GM19240 (cell line): ENCODE measurements around the gene DTHD1.

Experiments used
- DNase-seq: peaks from one replicate; pipeline ENCODE4 v3.0.0; 2011; ENCODE audit warnings: low spot score; ENCODE audit not compliant: insufficient read length

The DTHD1 gene

DNA sequence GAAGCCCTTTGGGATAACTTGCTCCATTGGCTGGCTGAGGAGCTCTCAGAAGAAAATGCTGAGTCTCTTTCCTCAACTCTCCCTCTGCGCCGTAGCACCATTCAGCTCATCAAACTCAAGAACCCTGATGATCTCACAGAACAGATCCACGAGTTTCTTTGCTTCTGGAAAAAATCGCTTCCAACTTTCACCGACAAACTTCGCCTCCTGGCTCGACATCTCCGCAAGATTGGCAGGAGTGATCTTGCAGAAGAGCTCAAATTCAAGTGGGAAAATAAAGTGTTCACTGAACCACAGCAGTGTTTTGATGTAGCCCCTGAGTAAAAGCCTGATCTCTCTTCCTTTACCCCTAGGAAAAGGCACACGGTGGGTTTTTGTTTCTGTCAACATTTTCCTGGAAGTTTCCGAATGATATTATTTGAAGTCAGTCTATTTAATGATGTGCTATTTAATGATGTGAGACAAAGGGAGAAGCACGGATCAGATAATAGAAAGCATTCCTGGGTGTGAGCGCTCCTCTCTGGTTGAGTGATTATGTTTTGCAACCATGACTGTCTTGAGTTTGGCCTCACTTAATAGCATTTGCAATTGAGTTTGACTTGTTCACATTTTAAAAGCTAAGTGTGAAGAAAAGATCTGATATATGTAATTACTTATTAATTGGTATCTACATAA lies 62.2 kb downstream of the DTHD1 start:
- DNase-seq = no peak

DNA sequence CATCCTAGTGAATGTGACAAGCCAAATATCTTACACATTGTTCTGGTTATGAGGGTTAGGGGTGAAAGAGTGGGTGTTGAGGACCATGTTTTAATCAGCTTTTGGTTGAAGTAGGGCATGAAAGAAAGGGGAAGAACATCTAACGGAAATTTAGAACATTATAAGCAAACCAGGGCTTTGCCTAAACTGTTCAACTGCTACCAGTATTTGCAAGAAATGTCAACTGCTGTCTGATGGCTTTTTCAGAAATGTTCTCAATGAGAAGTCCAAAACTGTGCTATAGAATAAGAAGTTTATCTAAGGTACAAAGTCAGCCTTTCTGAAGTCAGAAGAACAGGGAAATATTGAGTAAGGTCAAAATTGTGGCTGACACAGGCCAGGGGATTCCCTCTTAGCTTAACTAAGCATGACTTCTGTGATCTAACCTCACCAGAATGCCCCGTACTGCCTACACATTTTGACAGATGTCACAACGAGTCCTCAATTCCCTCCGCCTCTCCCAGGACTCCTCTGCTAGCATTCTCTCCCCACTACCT lies 67.1 kb downstream of the DTHD1 start:
- peak; percentile 28 for DNase-seq

DNA sequence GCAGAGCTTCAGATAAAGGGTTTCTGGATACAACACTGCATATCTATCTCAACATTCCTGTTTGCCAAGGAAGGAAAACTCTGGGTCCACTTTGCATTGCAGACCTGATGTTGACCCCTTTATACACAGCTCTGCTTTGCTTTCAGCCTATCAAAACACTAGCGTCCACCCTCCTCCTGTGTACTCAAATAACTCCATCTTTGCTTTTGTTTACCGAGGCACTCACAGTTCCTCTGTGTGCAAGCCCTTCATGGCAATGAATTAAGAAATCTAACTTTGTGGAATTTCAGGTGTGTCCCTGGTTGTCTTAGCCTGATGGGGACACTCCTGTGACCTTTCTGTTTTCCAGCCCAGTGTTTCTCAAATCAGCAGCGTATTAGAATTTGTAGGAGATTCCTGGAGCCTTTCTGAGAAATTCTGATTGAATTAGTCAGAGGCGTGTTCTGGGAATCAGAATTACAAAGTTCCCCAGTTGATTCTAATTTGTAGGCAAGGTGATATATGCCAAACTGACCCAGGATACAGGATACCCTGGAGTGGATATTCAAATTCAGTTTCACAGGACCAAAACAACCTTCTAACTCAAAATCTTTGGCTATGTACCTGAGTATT lies 68.6 kb downstream of the DTHD1 start:
- DNase-seq = no peak

DNA sequence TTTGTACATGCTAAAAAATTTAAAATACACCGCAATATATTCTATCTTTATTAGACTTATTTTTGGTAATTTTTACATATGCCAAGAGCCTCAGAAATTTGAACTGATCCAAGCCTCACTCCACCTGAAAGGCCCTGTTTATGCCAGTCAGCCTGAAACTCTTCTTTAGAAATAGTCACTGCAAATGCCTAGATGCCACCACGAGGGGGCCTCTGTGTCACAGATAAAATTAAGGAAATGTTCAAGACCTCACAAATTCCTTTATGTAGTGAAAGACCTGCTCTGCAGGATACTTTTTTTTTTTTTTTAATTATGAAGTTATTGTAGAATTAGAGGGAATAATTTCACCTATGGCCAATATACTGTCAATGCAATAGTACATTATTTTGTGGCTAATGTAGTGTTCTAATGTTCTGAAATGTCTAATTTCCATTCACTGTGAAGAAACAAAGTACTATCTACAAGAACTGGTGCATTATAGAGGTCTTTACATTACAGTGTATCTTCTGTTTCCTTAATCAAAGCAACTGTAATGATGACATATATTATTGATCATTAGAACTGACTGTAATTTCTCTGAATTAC lies 69.8 kb downstream of the DTHD1 start:
- DNase-seq = no peak

DNA sequence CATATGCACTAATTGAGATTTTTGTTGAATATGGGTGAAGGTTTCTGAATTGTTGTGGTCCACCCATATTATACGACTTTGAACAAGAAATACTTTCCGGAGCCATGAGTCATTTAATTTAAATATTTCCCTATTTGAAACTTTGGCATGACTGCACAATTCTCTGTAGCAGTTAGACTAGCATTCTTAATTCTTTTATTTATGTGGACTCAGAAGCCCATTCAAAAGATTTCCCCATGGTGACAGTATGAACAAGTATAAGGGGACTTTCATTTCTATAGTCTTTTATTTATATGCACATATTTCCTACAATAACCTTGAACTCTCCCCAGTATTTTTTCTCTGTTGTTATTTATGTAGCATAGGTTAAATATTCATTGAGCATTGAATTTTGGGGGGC lies 72.6 kb downstream of the DTHD1 start:
- DNase-seq = no peak

DNA sequence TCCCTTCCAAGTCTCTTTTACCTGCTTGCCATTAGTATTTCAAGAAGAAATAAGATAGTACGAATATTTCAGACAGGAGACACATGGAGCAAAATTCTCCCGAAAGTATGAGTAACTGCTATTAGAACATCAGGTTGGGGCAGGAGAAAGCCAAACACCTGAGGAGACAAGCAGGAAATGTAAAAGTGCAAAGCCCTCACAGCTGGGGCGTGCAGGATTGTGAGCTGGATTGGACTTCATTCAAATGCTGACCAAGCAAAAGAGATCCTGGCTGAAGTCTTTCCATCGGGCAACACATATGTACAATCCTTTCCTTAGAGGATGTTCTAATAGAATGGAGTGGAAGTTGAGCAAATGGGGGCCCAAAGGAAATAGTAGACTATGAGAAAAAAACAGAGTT lies 76.8 kb downstream of the DTHD1 start:
- no peak for DNase-seq

DNA sequence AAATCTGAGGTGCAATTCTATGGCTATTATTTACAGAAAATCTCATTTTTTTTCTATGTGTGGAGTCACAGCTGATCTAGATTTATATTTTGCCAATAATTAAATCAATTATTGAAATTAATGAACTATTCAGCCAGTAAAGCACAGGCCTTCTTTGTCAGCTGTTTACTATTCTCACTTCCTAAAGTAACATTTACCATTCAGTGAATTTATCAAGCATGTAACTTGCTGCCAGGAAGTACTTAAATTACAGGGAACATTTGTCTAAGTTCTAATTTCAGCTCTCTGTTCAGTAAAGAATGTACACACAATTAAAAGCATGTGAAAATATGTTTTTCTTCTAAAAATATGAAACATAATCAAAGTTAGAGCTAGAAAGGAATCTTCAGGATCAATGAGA lies 79.3 kb downstream of the DTHD1 start:
- no peak for DNase-seq

DNA sequence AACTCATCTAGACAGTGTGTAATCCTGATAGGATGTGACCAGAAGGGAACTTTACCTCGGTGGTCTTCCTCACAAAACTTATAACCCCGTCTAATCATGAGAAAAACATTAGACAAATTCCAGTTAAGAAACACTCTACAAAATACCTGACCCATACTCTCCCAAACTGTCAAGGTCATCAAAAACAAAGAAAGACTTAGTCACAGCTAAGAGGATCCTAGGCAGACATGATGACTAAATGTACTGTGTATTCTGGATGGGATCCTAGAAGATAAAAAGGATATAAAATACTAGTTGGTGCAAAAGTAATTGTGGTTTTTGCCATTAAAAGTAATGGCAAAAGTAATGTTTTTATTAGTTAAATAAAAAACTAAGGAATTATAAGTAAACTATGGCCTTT lies 81.6 kb downstream of the DTHD1 start:
- no peak for DNase-seq

DNA sequence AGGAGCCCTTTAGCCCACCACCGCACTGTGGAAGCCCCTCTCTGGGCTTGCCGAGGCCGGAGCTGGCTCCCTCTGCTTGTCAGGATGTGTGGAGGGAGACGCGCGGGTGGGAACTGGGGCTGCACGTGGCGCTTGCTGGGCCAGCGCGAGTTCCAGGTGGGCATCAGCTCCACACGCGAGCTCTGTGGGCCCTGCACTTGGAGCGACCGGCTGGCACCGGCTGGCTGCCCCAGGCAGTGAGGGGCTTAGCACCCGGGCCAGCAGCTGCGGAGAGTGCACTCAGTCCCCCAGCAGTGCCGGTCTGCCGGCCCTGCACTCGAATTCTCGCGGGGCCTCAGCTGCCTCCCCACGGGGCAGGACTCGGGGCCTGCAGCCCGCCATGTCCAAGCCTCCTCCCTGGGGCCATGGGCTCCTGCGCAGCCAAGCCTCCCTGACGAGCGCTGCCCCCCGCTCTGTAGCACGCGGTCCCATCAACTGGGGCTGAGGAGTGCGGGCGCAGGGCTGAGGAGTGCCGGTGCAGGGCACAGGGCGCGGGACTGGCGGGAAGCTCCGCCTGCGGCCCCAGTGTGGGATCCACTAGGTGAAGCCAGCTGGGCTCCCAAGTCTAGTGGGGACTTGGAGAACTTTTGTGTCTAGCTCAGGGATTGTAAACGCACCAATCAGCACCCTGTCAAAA lies 93.6 kb downstream of the DTHD1 start:
- DNase-seq = no peak

DNA sequence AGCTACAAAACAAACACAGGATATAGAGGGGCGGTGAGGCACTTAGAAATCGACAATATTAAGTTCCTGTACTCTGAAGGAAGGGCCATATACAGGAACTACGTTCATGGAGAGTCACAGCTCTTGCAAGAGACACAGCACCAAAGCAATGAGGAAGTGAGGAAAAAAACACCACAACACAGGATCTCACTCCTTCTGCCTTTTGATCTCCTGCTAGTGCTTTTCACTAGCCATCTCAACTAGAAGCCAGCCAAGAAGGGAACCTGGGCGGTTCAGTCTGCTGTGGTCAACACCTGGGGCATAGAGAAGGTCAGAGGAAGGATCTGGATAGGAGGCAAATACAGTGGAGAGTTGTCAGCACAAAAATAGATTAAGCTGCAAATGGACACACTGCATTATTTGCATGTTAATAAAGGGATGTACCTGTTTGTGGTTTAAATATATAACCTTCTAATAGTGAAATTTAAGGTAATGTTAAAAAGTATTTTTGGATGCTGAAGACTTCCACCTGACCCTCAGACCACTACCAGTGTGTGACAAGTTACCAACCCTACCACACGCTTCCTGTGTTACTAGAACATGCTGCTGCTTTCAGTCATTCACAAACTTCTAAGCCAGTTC lies 104.6 kb downstream of the DTHD1 start:
- peak; percentile 8 for DNase-seq

DNA sequence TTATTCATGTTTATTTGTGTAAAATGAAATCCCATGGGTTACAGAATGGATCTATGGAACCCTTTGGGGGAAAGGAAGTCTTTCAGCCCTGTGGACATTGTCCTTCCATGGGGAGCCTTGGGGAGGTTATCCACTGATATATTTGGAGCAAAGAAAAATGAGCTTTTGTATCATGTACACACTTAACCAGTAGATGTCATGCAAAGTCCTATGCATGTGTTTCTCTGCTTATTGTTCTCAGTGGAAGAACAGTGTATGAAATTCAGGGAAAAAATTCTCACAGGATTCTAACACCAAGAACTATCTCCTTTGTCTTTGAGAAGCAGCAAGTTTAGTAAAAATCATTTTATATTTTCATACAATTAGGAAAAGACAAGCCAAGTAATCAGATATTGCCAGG lies 105.3 kb downstream of the DTHD1 start:
- DNase-seq = no peak

DNA sequence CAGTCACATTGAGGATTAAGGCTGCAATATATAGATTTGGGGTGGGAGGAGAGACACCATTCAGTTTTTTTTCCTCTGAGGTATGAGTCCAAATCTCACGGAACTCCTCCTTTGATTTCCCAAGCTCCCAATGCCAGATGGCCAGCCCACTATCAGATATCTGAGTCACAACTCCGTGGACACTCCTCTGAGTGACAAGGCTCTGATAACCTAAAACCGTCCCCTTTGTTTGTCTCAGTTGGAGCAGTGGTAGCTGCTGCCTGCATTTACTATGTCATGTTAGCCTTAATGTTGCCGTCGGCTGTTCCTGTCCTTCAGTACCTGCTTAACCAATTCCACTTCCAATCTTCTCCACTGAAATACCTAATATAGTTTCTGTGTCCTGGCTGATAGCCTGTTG lies 107.3 kb downstream of the DTHD1 start:
- DNase-seq = no peak

DNA sequence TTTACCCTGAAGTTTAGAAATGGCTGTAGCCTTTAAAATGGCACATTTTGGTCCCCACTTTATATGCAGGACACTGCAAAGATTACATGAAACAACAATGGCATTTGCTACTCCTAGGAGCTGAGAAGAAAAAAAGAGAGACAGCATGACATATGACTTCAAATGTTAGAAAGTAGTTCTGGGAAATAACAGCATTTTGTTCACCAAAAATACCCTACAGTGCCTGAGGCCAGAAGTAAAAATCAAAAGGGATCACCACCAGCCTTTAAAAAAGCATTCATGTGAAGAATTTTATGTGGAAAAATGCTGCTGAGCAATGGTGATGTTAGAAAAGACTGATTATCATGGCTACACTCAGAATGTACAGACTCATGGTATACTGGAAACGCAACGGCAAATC lies 110.0 kb downstream of the DTHD1 start:
- no peak for DNase-seq

DNA sequence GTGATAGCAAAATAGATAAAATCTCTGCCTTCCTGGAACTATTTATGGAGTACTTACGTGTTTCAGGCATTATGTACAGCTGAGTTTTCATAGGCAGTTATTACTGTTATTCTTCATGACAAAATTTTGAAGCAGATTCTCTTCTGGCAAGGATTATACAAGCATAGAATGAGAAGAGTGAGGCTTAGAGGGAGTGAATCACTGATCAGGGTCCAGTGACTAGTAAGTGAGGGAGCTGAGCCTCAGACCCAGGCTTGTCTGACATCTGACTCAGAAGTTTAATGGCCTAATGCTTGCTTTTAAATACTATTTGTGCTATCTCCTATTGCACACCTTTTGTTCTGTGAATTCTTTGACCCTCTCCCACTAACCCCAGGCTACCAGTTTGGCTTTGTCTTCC lies 110.6 kb downstream of the DTHD1 start:
- DNase-seq = no peak

DNA sequence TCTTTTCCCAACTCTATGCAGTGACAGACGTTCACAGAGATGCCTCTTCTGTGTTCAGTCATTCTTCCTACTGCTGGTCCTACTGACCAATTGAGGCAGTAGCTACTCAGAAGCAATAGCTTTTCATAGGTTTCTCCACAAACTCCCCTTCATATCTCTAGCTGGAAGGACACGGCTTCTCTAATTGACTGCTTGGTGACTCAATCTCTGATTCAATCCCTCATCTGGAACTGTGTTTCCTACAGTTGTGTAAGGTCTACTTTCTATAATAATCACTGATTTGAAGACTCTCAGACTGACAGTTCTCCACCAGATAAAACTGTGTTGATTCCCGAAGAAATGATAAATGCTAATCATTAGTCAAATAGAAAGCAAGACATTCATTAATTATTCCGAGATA lies 111.5 kb downstream of the DTHD1 start:
- no peak for DNase-seq
